ENCODE data around the gene CLPTM1. TPM values are rescaled to one million over a fixed set of nuclear protein-coding genes. Genes with fewer than 3 reads are reported as not detected.
A peak's percentile ranks its signal among the peaks of the same experiment; 100 is the strongest.
"Not testable (repeated sequence)": the region's sequence is repeated elsewhere in the genome, so short reads cannot be mapped to it uniquely, and the experiment has no call there.

Gene CLPTM1
- total RNA-seq, 4 donors from 2014 or later = 61.3 to 116 (median 89.4) TPM

GRCh38 chr19:44914433-44915206 lies 40.6 kb upstream of the CLPTM1 start, which contains the start of gene APOC1:
Gene APOC1 (plus strand): TSS chr19:44914608. CDS start chr19:44914892, 284 bp downstream.
- DNase-seq (peak; percentile 69 to 76), ATAC-seq (peak; percentile 89 to 95)
- peak within 1 kb of the TSS in 1 of 4 donors; percentile 26 for H3K27ac ChIP-seq
- in situ Hi-C loops (cut with MboI; ENCODE audit: low sequenced_read_pairs in 4 of 4); H3K9me3 ChIP-seq; H3K4me1 ChIP-seq; H3K36me3 ChIP-seq; intact Hi-C loops (cut with DNase I; ENCODE audit: low total_unique reads): not testable (repeated sequence)
- H3K27me3 ChIP-seq = peaks cover 15 to 23% (median 18%) of the 10 kb centered on the region in 3 donors
- peak within 1 kb of the TSS; percentile 57 to 63 (median 61) for H3K4me3 ChIP-seq

DNA sequence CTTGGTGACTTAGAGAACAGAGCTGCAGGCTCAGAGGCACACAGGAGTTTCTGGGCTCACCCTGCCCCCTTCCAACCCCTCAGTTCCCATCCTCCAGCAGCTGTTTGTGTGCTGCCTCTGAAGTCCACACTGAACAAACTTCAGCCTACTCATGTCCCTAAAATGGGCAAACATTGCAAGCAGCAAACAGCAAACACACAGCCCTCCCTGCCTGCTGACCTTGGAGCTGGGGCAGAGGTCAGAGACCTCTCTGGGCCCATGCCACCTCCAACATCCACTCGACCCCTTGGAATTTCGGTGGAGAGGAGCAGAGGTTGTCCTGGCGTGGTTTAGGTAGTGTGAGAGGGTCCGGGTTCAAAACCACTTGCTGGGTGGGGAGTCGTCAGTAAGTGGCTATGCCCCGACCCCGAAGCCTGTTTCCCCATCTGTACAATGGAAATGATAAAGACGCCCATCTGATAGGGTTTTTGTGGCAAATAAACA lies 30.9 kb upstream of the CLPTM1 start:
- Histone ChIP-seq H3K27ac (no peak overlapping the region), H3K27me3 (no peaks in the 10 kb centered on the region), H3K4me1 (peaks cover 0 to 14% of the 10 kb centered on the region in 2 donors), H3K4me3 (no peak overlapping the region), H3K9me3 (no peaks in the 10 kb centered on the region), H3K36me3 (no peaks in the 10 kb centered on the region)
- TF ChIP-seq POLR2A (IDR thresholded peaks at IDR 0.05) (no peak), CTCF (IDR thresholded peaks at IDR 0.05 in 4 of 5, conservative IDR thresholded peaks at IDR 0.05 in 1 of 5) (no peak)
- DNase-seq = no peak
- in situ Hi-C loops (cut with MboI; ENCODE audit: low sequenced_read_pairs in 4 of 4) = no loop called here
- no peak for ATAC-seq
- intact Hi-C loops (cut with DNase I; ENCODE audit: low total_unique reads) = no loop called here

- H3K36me3 ChIP-seq = no peaks in the 10 kb centered on the region
- H3K27ac ChIP-seq = peak overlapping the region in 2 of 4 donors; percentile 20 to 37
- H3K27me3 ChIP-seq = no peaks in the 10 kb centered on the region
- no peak overlapping the region for H3K4me3 ChIP-seq
- peak; percentile 54 to 82 for DNase-seq
- TF ChIP-seq CTCF (IDR thresholded peaks at IDR 0.05 in 4 of 5, conservative IDR thresholded peaks at IDR 0.05 in 1 of 5) = no peak
- TF ChIP-seq POLR2A (IDR thresholded peaks at IDR 0.05) = no peak
- intact Hi-C loops (cut with DNase I; ENCODE audit: low total_unique reads) = no loop called here
- in situ Hi-C loops (cut with MboI; ENCODE audit: low sequenced_read_pairs in 4 of 4) = no loop called here
- H3K4me1 ChIP-seq = peaks cover 0 to 14% of the 10 kb centered on the region in 2 donors
- H3K9me3 ChIP-seq = no peaks in the 10 kb centered on the region
- peak; percentile 60 for ATAC-seq
These were observed 29.9 kb upstream of the CLPTM1 start for GRCh38 chr19:44925114-44925891.

- DNase-seq; H3K9me3 ChIP-seq; H3K36me3 ChIP-seq; in situ Hi-C loops (cut with MboI; ENCODE audit: low sequenced_read_pairs in 4 of 4); H3K27me3 ChIP-seq; H3K27ac ChIP-seq; intact Hi-C loops (cut with DNase I; ENCODE audit: low total_unique reads): not testable (repeated sequence)
- Histone ChIP-seq H3K4me1 (peaks cover 0 to 14% of the 10 kb centered on the region in 2 donors), H3K4me3 (peak overlapping the region; percentile 21 to 46 (median 30))
- ATAC-seq = peak; percentile 28 to 40
These were observed 28.7 kb upstream of the CLPTM1 start for GRCh38 chr19:44926245-44927077.

- peaks cover 0 to 14% of the 10 kb centered on the region in 2 donors for H3K4me1 ChIP-seq
- ATAC-seq (no peak), DNase-seq (no peak)
- no peaks in the 10 kb centered on the region for H3K27me3 ChIP-seq
- intact Hi-C loops (cut with DNase I; ENCODE audit: low total_unique reads) (no loop called here), in situ Hi-C loops (cut with MboI; ENCODE audit: low sequenced_read_pairs in 4 of 4) (no loop called here)
- no peaks in the 10 kb centered on the region for H3K9me3 ChIP-seq
- TF ChIP-seq POLR2A (IDR thresholded peaks at IDR 0.05) (no peak), CTCF (IDR thresholded peaks at IDR 0.05 in 4 of 5, conservative IDR thresholded peaks at IDR 0.05 in 1 of 5) (no peak)
- no peak overlapping the region for H3K27ac ChIP-seq
- H3K4me3 ChIP-seq = no peak overlapping the region
- H3K36me3 ChIP-seq = no peaks in the 10 kb centered on the region
These were observed 27.4 kb upstream of the CLPTM1 start for GRCh38 chr19:44927746-44928145.

Measured in gastrocnemius medialis (tissue), 4 donors.